DND-41 (cell line): ENCODE results near the gene PALB2.
"Not testable (repeated sequence)": the region's sequence is repeated elsewhere in the genome, so short reads cannot be mapped to it uniquely, and the experiment has no call there.

ENCODE experiments used
- ATAC-seq: fragments of 200-7000 bp; cut with Tn5 transposase; 3 replicates; pipeline ENCODE4 v1.9.1; 2021; ENCODE audit warnings: low read depth; ENCODE audit not compliant: insufficient read depth
- DNase-seq: peaks from one replicate; pipeline ENCODE4 v3.0.0-alpha.2; 2020
- H2AFZ ChIP-seq: 2 replicates; pipeline ENCODE4 v1.6.0; 2012; ENCODE audit warnings: low read depth, low read length
- H3K27ac ChIP-seq: 2 replicates; pipeline ENCODE4 v1.5.1; 2012; ENCODE audit warnings: low read length, inconsistent platforms
- H3K27me3 ChIP-seq: fragments of 200-600 bp; sonication (generic); 2 replicates; pipeline ENCODE4 v1.6.0; 2012; ENCODE audit warnings: low read length, mild to moderate bottlenecking, inconsistent platforms; ENCODE audit not compliant: insufficient read depth, poor library complexity
- H3K36me3 ChIP-seq: 2 replicates; pipeline ENCODE4 v1.5.1; 2012; ENCODE audit warnings: low read length, inconsistent platforms; ENCODE audit not compliant: insufficient read depth
- H3K4me1 ChIP-seq: 2 replicates; pipeline ENCODE4 v1.5.1; 2012; ENCODE audit warnings: mild to moderate bottlenecking, low read length; ENCODE audit not compliant: insufficient read depth
- H3K4me2 ChIP-seq: 2 replicates; pipeline ENCODE4 v1.6.0; 2012; ENCODE audit warnings: mild to moderate bottlenecking, moderate library complexity, low read length, inconsistent platforms; ENCODE audit not compliant: insufficient read depth
- H3K4me3 ChIP-seq, 2 experiments: fragments of 200-600 bp in 1 of 2; shearing (Covaris generic) in 1 of 2; 2 replicates each; pipeline ENCODE4 v1.5.1; 2012 to 2016; ENCODE audit warnings: inconsistent platforms in 2 of 2, low read length in 2 of 2, mild to moderate bottlenecking in 2 of 2, low read depth in 1 of 2, moderate library complexity in 1 of 2
- H3K79me2 ChIP-seq: 2 replicates; pipeline ENCODE4 v1.6.0; 2012; ENCODE audit warnings: low read length, inconsistent platforms; ENCODE audit not compliant: insufficient read depth
- H3K9ac ChIP-seq: 2 replicates; pipeline ENCODE4 v1.6.0; 2012; ENCODE audit warnings: low read depth, mild to moderate bottlenecking, inconsistent platforms, low read length, moderate library complexity
- H3K9me3 ChIP-seq: 2 replicates; pipeline ENCODE4 v1.5.1; 2012; ENCODE audit warnings: low read length, moderate library complexity, mild to moderate bottlenecking, inconsistent platforms; ENCODE audit not compliant: insufficient read depth, severe bottlenecking
- H4K20me1 ChIP-seq: 2 replicates; pipeline ENCODE4 v1.6.0; 2012; ENCODE audit warnings: low read length; ENCODE audit not compliant: insufficient read depth
- EZH2 ChIP-seq: IDR thresholded peaks from 3 replicates; pipeline ENCODE4 v1.6.1; 2012; ENCODE audit warnings: borderline replicate concordance, low read depth, mild to moderate bottlenecking, moderate library complexity, low read length, inconsistent platforms; ENCODE audit not compliant: severe bottlenecking
- TF ChIP-seq, protein P1 (sequence below): IDR thresholded peaks from 2 replicates; pipeline ENCODE4 v1.5.1; 2012; ENCODE audit warnings: borderline replicate concordance, low read length, moderate library complexity, mild to moderate bottlenecking; ENCODE audit not compliant: poor library complexity, severe bottlenecking; ENCODE audit errors: extremely low read depth

Gene PALB2

GRCh38 chr16:23631874-23632273 is 9.2 kb downstream of the PALB2 start:
- not testable (repeated sequence) for H3K9me3 ChIP-seq, H3K27me3 ChIP-seq, H3K4me2 ChIP-seq, ATAC-seq, H3K9ac ChIP-seq, DNase-seq, H3K4me3 ChIP-seq, H3K4me1 ChIP-seq, H4K20me1 ChIP-seq, H3K27ac ChIP-seq, H2AFZ ChIP-seq
- Histone ChIP-seq H3K79me2 (peaks cover 20% of the 10 kb centered on the region; the same call in 1 of the 2 replicates), H3K36me3 (peaks cover 82% of the 10 kb centered on the region)

- Histone ChIP-seq H3K36me3 (peaks cover 81% of the 10 kb centered on the region), H2AFZ (no peak overlapping the region), H3K9me3 (no peaks in the 10 kb centered on the region), H3K79me2 (peaks cover 16% of the 10 kb centered on the region; the same call in 1 of the 2 replicates), H3K4me1 (peaks cover 7% of the 10 kb centered on the region; the same call in 1 of the 2 replicates), H3K4me3 (no peak overlapping the region), H3K27me3 (no peaks in the 10 kb centered on the region), H3K9ac (no peak overlapping the region), H3K27ac (no peak overlapping the region), H3K4me2 (no peak overlapping the region), H4K20me1 (peaks cover 3% of the 10 kb centered on the region; the same call in 1 of the 2 replicates)
- no peak for TF ChIP-seq EZH2
- DNase-seq (no peak), ATAC-seq (no peak)
Observed at GRCh38 chr16:23629516-23629915, 11.6 kb downstream of the PALB2 start.

DNA sequence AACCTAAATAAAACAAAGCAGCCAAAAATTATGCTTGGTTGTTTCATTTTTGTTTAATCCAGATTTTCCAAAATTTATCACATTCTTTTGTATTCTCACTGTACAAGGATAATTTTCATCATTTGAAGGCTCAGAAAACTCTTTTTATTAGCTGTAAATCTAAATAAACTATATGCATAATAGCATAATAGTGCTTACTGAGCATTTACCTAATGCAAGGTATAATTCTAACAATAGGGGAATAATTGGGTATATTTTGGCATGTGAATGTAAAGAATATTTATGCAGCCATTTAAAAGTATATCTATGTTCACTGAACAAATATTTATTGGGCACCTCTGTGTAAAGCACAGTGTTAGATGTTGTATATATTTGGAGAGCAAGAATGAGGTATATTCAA is 17.0 kb downstream of the PALB2 start:
- ATAC-seq, result no peak
- H4K20me1 ChIP-seq, result no peaks in the 10 kb centered on the region
- H3K4me3 ChIP-seq, result no peak overlapping the region
- no peak for TF ChIP-seq EZH2
- TF ChIP-seq, protein P1, sequence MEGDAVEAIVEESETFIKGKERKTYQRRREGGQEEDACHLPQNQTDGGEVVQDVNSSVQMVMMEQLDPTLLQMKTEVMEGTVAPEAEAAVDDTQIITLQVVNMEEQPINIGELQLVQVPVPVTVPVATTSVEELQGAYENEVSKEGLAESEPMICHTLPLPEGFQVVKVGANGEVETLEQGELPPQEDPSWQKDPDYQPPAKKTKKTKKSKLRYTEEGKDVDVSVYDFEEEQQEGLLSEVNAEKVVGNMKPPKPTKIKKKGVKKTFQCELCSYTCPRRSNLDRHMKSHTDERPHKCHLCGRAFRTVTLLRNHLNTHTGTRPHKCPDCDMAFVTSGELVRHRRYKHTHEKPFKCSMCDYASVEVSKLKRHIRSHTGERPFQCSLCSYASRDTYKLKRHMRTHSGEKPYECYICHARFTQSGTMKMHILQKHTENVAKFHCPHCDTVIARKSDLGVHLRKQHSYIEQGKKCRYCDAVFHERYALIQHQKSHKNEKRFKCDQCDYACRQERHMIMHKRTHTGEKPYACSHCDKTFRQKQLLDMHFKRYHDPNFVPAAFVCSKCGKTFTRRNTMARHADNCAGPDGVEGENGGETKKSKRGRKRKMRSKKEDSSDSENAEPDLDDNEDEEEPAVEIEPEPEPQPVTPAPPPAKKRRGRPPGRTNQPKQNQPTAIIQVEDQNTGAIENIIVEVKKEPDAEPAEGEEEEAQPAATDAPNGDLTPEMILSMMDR, result no peak
- peaks cover 85% of the 10 kb centered on the region for H3K36me3 ChIP-seq
- H3K4me2 ChIP-seq, result no peak overlapping the region
- H3K4me1 ChIP-seq, result no peaks in the 10 kb centered on the region
- H3K27ac ChIP-seq, result no peak overlapping the region
- no peak for DNase-seq
- no peak overlapping the region for H2AFZ ChIP-seq
- H3K27me3 ChIP-seq, result no peaks in the 10 kb centered on the region
- H3K79me2 ChIP-seq, result no peaks in the 10 kb centered on the region
- no peaks in the 10 kb centered on the region for H3K9me3 ChIP-seq
- H3K9ac ChIP-seq, result no peak overlapping the region

- no peaks in the 10 kb centered on the region for H3K9me3 ChIP-seq
- H2AFZ ChIP-seq, result no peak overlapping the region
- H3K4me2 ChIP-seq, result no peak overlapping the region
- no peaks in the 10 kb centered on the region for H3K4me1 ChIP-seq
- H3K36me3 ChIP-seq, result peaks cover 65% of the 10 kb centered on the region
- TF ChIP-seq, protein P1, result no peak
- TF ChIP-seq EZH2, result no peak
- ATAC-seq (no peak), DNase-seq (no peak)
- H3K79me2 ChIP-seq, result no peaks in the 10 kb centered on the region
- H3K27ac ChIP-seq, result no peak overlapping the region
- no peak overlapping the region for H3K4me3 ChIP-seq
- no peaks in the 10 kb centered on the region for H3K27me3 ChIP-seq
- no peaks in the 10 kb centered on the region for H4K20me1 ChIP-seq
- H3K9ac ChIP-seq, result no peak overlapping the region
Observed at GRCh38 chr16:23615805-23616204, 25.3 kb downstream of the PALB2 start.
